Neuron (in vitro differentiated cells): ENCODE measurements around the gene CFHR3.
"Not testable (repeated sequence)": the region's sequence is repeated elsewhere in the genome, so short reads cannot be mapped to it uniquely, and the experiment has no call there.

Experiments
- H2AFZ ChIP-seq: one replicate; pipeline ENCODE4 v1.6.1; 2013; ENCODE audit warnings: low read depth, mild to moderate bottlenecking, inconsistent platforms, low read length, moderate library complexity
- H3K27me3 ChIP-seq: one replicate; pipeline ENCODE4 v1.6.1; 2013; ENCODE audit warnings: low read length; ENCODE audit not compliant: insufficient read depth
- H3K36me3 ChIP-seq: one replicate; pipeline ENCODE4 v1.6.1; 2013; ENCODE audit warnings: low read length; ENCODE audit not compliant: insufficient read depth
- H3K4me1 ChIP-seq: one replicate; pipeline ENCODE4 v1.6.1; 2013; ENCODE audit warnings: low read length; ENCODE audit not compliant: insufficient read depth
- H3K4me3 ChIP-seq: 2 replicates; pipeline ENCODE4 v1.5.1; 2013; ENCODE audit warnings: mild to moderate bottlenecking, low read length, moderate library complexity
- H3K9me3 ChIP-seq: one replicate; pipeline ENCODE4 v1.6.1; 2013; ENCODE audit warnings: low read length

The CFHR3 gene

GRCh38 chr1:196791252-196791651 lies 16.6 kb downstream of the CFHR3 start:
- H2AFZ ChIP-seq, H3K4me3 ChIP-seq, H3K9me3 ChIP-seq, H3K36me3 ChIP-seq, H3K27me3 ChIP-seq, H3K4me1 ChIP-seq: not testable (repeated sequence)

GRCh38 chr1:196794103-196794502 lies 19.5 kb downstream of the CFHR3 start:
- H3K27me3 ChIP-seq, H3K36me3 ChIP-seq, H3K9me3 ChIP-seq, H3K4me3 ChIP-seq, H2AFZ ChIP-seq, H3K4me1 ChIP-seq: not testable (repeated sequence)

- no peaks in the 10 kb centered on the region for H3K9me3 ChIP-seq
- H3K4me3 ChIP-seq = no peak overlapping the region
- H2AFZ ChIP-seq = no peak overlapping the region
- H3K4me1 ChIP-seq = no peaks in the 10 kb centered on the region
- H3K36me3 ChIP-seq = no peaks in the 10 kb centered on the region
- H3K27me3 ChIP-seq = no peaks in the 10 kb centered on the region
These were observed 23.3 kb downstream of the CFHR3 start for GRCh38 chr1:196797891-196798290.

DNA sequence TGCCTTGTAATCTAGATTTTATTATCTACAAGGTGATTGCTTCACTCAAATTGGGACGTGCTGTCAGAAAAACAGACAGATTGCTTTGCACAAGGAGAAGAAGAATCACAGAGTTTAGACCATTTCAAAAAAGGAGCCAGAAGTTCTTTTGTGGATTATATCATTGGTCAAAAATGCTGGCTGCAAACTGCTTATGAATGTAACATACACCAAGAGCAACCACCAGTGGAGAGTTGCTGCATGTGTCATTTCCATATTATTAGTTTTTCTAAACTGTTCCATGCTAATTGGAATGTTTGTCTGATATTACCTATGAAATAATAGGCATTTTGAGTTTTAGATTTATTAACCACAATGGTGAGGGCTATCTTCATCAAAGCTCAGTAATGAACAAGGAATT lies 27.3 kb downstream of the CFHR3 start:
- not testable (repeated sequence) for H3K27me3 ChIP-seq, H3K36me3 ChIP-seq, H3K4me1 ChIP-seq, H3K4me3 ChIP-seq, H3K9me3 ChIP-seq, H2AFZ ChIP-seq

DNA sequence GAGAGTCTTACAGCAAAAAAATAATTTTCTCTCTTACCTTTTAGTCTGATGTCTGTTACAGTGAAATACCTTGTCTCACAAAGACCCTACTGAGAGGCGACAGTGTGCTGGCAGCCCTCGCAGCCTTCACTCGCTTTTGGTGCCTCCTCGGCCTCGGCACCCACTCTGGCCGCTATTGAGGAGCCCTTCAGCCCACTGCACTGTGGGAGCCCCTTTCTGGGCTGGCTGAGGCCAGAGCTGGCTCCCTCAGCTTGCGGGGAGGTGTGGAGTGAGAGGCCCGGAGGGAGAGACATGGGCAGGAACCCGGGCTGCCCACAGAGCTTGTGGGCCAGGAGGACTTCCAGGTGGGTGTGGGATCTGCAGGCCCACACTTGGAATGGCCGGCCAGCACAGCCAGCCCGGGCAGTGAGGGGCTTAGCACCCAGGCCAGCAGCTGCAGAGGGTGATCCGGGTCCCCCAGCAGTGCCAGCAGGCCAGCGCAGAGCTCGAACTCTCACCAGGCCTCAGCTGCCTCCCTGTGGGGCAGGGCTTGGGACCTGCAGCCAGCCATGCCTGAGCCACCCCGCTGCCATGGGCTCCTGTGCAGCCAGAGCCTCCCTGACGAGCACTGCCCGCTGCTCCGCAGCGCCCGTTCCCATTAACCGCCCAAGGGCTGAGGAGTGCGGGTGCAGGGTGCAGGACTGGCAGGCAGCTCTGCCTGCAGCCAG lies 34.0 kb downstream of the CFHR3 start:
- no peak overlapping the region for H3K4me3 ChIP-seq
- H3K4me1 ChIP-seq = no peaks in the 10 kb centered on the region
- H3K9me3 ChIP-seq = no peaks in the 10 kb centered on the region
- no peak overlapping the region for H2AFZ ChIP-seq
- no peaks in the 10 kb centered on the region for H3K27me3 ChIP-seq
- H3K36me3 ChIP-seq = no peaks in the 10 kb centered on the region

GRCh38 chr1:196817442-196817841 lies 42.8 kb downstream of the CFHR3 start:
- not testable (repeated sequence) for H3K27me3 ChIP-seq, H3K4me3 ChIP-seq, H3K9me3 ChIP-seq, H3K4me1 ChIP-seq, H2AFZ ChIP-seq, H3K36me3 ChIP-seq

DNA sequence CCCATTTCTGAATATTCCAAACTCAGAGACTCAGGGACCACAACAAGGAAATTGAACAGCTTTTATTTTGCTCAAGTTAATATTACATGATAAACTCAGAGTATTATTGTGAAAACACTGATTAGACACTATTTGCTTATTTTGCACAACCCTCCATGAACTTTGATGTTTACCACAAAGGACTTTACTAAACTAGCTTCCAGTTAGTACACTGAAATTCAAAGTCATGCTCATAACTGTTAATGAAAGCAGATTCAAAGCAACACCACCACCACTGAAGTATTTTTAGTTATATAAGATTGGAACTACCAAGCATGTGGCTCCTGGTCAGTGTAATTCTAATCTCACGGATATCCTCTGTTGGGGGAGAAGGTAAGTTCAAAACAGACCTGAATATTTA lies 44.9 kb downstream of the CFHR3 start, which contains the start of gene CFHR1:
Gene CFHR1, plus strand, starts transcription at position 201 of the 400 bp plus-strand sequence. Its CDS starts 114 bp downstream, at position 315.
- not testable (repeated sequence) for H3K36me3 ChIP-seq, H3K27me3 ChIP-seq, H3K4me3 ChIP-seq, H2AFZ ChIP-seq, H3K4me1 ChIP-seq, H3K9me3 ChIP-seq

GRCh38 chr1:196827860-196828259 lies 53.2 kb downstream of the CFHR3 start:
- H3K4me3 ChIP-seq, H2AFZ ChIP-seq, H3K36me3 ChIP-seq, H3K9me3 ChIP-seq, H3K4me1 ChIP-seq, H3K27me3 ChIP-seq: not testable (repeated sequence)
